HG03460 (cell line): ENCODE data around the gene IBA57.
"Not testable (repeated sequence)": the region's sequence is repeated elsewhere in the genome, so short reads cannot be mapped to it uniquely, and the experiment has no call there.

ENCODE experiments used
- ATAC-seq: cut with Tn5 transposase; IDR thresholded peaks from one replicate; pipeline ENCODE4 v1.9.1; 2021; ENCODE audit not compliant: unreplicated experiment

The IBA57 gene

DNA sequence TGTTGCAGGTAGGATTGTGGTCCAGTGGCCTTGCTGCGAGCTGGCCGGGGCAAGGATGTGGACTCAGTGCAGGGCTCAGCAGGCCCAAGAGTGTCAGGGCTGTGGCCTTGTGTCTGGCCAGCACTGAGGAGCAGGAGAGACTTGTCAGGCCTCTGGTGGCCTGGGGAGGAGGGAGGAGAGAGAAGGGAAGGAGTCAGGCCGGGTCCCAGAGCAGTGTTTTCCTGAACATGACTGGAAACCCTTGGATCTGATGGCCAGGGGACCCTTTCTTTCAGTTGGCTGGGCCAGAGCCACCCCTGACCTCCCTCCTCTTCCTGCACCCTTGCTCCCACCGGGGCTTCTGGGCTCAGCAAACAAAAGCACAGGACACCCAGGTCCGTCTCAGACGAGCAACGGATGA is 5.1 kb downstream of the IBA57 start:
- no peak for ATAC-seq

DNA sequence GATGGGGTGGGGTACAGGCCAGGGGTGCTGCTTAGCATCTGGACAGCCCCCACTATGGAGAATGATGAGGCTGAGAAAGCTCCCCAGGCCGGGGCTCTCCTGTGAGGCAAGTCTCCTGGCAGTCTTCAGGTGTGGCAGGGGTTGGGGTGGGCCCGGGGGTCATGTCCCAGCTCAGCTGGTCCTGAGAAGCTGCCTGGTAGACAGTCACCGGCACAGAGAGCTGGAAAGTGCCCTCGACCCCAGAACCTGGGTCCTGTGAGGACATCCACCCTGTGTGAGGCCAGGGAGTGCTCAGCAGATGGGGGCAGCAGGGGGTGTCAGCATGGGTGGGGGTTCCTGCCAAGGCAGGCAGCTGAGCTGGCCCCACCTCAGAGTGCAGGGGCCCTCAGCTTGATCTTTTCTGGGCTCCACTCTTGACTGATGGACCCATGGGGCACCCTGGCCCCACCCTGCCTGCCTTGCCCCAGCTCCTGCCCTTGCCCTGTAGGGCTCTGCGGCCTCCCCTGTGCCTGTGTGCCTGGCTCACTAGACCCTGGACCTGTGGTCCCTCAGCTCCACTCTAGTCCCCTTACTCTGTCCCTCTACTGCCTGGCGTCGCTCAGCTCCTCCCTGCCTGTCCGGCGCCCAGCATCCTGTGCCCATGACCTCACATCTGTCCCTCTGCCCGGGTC is 5.8 kb downstream of the IBA57 start:
- no peak for ATAC-seq

DNA sequence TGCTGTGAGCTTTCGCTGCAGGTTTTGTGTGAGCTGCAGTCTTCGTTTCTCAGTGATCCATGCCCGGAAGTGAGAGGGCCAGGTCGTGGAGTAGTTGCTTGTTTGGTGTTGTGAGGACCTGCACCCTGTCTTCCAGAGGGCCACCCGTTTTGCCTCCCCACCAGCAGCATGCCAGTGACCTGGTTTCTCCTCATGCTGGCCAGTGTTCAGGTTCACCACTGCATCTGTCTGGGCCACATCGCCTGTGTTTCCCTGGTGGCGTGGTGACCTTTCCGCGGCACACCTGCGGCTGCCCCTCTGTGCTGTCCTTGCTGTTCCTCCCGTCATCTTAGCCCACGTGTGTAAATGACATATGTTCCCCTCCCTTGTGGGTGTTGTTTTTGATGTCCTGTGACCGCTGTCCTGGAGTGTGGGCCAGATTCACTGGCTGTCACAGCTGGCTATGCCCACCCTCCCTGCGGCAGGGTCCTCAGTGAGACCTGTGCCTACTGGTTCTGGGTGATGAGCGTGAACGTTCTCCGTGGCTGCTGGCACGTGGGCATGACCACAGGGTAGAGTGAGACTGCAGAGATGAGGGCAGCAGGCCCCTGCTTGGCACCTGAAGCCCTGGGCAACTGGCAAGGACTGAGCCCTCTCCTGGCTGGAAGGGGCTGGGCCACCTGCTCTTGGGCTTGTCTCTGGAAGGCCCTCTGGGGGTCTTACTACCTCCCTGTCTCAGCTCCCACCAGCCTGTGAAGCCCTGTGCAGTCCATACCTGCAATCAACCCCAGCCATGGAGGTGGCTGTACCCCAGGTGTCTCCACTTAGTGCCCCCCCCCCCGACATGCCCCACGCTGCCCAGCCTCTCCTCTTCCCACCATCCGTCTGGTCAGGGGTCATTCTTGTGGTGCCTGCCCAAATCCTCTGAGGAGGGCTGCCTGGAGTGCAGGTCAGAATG is 7.3 kb downstream of the IBA57 start:
- no peak for ATAC-seq

DNA sequence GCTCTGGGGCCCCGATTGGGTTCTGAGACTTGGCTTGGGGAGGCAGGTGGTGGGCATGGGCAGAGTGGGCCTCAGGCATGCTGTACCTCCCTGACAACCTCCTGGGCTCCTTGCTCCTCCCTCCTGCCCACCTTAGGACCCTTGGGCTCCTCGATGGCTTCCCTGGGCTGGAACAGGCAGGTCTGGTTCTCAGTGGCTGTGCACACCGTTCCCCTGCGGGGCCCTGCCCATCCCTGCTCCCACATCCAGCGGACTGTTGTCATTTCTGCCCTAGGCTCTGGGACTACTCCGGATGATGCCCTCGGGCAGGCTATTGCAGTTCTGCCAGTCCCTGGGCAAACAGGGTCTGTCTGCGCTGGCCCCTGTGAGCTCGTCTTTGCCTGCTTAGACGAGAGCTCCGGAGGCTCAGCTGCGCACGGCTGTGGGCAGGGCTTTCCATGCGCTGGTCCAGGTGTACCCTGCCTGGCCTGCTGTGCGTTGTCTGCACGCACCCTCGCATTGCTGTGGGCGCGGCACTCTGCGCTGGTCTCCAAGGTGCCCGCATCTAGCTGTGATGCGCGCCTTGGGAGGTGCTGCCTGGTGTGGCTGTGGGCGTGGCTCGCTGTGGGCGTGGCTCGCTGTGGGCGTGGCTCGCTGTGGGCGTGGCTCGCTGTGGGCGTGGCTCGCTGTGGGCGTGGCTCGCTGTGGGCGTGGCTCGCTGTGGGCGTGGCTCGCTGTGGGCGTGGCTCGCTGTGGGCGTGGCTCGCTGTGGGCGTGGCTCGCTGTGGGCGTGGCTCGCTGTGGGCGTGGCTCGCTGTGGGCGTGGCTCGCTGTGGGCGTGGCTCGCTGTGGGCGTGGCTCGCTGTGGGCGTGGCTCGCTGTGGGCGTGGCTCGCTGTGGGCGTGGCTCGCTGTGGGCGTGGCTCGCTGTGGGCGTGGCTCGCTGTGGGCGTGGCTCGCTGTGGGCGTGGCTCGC is 8.2 kb downstream of the IBA57 start:
- not testable (repeated sequence) for ATAC-seq

DNA sequence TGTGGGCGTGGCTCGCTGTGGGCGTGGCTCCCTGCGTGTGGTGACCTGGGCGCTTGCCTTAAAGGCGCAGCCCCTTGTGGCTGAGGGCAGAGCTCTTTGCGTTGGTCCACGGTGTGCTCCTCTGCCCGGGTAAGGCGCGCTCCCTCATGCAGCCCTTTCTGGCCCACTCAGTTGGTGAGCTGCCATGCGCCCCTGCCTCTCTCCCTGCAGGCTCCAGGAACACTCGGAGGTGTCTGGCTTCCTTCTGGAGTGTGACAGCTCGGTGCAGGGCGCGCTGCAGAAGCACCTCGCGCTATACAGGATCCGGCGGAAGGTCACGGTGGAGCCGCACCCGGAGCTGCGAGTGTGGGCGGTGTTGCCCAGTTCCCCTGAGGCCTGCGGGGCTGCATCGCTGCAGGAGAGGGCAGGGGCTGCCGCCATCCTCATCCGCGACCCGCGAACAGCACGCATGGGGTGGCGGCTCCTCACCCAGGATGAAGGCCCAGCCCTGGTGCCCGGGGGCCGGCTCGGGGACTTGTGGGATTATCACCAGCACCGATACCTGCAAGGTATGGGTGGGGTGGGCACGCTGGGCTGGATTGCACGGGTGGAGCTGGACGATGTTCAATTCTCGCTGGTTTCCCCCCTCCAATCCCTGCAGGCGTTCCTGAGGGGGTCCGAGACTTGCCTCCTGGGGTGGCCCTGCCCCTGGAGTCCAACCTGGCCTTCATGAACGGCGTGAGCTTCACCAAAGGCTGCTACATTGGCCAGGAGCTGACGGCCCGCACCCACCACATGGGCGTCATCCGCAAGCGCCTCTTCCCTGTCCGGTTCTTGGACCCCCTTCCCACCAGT is 9.1 kb downstream of the IBA57 start:
- ATAC-seq, result no peak

DNA sequence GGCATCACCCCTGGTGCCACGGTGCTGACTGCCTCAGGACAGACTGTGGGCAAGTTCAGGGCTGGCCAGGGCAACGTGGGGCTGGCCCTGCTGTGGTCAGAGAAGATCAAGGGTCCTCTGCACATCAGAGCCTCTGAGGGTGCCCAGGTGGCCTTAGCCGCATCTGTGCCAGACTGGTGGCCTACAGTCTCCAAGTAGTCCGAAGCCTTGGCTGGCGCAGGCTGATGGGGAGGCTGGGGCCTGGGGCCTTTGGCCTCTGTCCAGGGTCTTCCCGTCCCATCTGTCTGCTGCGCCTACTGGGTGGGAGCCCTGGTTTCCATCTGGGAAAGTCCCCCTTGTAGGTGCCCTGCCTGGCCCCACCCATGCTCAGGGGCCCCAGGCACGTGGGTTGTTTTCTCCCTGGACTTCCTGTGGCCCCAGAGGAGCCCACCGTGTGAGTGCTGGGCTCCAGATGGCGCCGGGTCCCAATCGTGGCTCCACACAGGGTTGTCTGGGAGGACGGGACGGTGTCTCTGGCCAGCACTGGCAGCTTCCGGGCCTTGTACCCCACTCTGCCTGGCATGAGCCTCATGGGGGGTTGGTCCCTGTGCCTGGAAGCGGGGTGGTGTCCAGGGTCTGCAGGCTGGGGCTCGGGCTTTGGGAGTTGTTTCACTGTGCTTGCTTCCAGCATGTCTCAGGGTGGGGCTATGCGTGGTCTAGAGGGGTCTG is 9.9 kb downstream of the IBA57 start:
- no peak for ATAC-seq

DNA sequence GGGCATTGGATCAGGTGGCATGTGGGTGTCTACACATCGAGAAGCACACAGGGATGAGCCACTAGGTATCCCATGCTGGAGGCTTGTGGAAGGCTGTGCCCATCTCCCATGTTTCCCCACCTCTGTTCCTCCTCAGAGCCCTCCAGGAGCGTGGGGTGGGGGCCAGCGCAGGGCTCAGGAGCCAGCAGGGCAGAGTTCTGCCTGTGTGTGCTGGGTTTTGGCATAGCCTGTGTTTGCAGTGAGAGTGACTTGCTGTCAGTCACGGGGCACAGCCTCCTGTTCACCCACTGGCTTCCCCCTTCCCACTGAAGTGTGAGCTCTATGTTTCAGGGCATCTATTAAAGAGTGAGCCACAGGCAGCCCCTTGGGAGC is 10.4 kb downstream of the IBA57 start:
- ATAC-seq, result no peak

DNA sequence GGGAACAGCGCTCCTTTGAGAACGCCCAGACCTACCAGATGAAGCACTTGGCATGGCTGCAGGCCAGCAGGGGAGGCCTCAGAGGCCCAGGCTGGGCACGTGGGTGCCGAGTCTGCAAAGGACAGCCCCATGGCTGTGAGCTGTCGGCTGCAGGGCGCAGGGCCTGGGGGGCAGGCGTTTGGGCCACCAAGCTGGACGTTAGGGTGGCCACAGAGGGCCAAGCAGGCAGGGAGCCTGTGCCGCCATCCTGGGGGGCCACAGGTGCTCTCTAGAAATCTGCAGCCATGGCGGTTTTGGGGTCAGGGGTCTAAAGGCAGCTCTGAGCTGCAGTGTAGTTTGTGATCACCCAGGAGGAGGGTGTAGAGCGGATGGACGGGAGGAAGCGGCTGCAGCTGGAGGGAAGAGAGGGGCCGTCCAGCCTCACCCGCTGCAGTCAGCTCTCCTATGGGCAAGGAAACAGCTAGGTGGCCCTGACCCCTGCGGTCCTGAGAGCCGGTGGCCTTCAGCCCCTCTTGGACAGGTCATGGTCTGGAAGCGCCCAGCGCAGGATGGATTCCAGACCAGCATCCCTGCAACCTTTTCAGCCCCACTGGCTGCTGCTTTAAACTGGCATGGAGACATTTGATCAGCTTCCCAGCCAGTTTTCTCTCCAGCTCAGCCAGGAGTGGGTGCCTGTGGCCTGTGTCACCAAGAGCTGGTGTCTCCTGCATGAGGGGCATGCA is 11.0 kb downstream of the IBA57 start:
- no peak for ATAC-seq

DNA sequence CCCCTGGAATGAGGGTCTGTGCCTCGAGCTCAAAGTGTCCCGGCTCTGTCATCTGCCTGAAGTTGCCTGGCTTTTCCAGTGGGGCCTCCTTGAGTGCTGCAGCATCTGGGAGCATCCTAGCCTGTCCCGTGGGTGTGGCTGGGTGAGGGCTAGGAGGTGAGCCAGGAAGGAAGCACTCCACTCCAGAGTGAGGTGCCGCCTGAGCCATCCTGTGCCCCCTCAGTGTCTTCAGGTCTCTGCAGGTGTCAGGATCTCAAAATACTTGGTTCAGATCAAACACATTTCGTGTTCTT is 11.5 kb downstream of the IBA57 start:
- ATAC-seq, result no peak

DNA sequence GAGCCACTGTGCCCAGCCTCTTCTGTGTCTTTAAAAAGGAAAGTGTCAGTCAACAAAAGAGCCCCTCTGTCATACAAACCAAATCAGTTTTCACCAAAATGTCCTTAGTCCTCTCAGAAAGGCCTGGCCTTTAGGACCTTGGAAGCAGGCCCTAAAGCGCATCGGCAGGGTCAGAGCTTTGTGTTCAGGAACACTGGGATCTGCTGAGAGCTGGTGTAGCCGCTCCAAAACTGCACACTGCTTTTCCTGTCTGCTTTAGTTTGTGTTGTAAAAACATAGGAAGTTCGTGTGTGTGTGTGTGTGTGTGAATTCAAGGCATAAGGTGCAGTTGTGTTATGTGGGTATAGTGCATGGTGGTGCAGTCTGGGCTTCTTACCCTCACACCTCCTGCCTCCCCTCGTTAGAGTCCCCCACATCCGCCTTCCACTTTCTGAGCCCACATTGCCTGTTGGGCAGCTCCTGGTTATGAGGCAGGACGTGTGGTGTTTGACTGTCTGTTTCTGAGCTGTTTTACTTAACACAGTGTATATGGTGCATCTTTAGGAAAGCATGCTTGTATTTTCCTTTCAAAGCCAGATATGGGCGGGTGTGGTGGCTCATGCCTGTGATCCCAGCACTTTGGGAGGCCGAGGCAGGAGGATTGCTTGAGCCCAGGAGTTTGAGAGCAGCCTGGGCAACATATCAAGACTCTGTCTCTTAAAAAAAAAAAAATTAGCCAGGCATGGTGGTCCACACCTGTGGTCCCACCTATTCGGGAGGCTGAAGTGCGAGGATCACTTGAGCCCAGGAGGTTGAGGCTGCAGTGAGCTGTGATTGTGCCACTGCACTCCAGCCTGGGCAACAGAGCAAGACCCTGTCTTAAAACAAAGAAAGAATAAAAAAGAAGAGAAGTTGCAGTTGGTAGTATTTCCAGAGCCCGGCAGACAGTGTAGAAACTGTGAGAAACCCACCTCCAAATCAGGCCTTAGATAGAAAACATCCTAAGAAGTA is 12.4 kb downstream of the IBA57 start:
- ATAC-seq, result no peak

DNA sequence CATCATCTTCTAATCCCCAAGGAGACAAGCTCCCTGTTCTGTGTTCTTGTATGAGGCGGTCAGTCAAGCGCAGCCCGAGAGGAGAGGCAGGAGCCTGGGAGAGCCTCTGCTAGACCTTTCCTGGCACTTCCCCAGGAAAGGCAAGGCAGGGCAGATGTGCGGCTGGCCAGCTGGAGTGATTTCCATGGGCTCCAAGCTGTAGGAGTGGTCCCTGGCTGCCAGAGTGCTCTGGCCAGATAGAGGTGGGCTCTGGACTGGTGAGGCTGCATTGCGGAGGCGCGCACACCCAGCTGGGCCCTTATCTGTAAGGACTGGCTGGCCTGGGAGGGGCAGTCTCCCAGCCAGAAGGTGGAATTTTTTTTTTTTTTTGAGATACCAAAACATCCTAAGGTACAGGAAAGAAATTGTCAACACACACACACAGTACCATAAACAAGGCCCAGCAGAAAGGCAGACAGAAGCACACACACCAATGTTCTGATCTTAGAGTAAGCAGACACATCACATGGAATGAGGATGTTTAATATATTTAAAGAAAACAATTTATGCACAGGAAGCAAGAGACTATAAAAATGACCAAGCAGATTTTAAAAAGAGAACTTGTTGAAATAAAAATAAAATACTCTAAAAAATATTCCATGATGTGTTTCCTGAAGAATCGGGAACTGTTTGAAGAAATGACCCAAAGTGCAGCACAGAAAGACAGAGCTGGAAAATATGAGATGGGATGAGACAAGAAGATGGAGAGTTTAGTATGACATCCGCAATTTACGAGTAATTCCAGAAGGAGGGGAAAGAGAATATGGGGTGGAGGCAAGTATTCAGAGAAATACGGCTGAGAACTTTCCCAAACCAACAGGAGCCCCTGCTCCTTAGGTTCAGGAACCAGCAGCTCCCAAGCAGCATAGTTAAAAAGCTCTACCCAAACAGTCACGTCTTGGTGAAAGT is 13.4 kb downstream of the IBA57 start:
- ATAC-seq, result no peak

DNA sequence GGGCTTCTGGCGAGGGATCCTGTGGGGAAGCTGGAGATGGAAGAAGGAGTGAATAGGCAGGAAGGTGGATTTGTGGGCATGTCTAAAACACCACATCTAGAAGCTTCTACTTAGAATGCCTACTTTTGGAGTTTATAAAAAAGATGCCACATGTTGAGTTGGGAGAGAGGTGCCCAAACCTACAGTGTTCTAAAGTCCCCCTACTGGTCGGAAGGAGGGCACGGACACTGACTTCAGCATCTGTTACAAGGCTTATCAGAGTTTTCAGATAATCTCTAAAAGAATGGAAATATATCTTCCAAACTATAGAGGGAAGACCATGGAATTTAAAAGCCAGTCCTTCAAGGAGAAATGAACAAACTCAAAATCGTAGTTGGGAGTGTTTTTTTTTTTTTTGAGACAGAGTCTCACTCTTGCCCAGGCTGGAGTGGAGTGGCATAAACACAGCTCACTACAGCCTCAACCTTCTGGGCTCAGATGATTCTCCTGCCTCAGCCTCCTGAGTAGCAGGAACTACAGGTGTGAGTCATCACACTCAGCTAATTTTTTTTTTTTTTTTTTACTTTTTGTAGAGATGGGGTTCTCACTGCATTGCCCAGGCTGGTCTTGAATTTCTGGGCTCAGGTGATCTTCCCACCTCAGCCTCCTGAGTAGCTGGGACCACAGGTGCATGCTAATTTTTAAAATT is 14.8 kb downstream of the IBA57 start:
- ATAC-seq, result no peak

DNA sequence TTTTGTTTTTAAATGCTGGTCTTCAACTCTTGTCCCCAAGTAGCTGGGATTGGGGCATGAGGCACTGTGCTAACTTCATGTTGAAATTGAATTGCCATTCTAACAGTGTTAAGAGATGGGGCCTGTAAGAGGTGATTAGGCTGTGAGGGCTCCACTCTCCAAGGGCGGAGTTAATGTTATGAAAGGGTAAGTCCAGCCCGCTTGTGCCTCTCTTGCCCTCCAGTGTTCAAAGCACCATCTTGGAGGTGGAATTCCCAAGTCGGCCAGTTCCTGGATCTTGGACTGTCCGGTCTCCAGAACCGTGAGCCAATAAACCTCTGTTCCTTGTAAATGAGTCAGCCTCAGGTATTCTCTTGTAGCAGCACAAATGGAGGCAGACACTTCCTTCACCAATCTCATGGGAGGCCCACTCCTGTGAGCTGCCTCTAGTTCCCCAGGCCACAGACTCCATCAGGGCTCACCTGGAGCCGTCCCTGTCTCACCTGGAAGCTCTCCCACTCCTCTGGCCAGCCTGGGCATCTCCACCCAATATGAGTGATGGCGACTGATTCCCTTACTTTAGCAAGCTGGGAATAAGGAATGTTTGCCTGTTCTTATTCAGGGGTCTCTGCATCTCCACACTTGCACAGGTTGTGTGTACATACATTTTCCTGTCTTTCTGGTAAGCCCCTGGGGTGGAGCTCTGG is 15.5 kb downstream of the IBA57 start:
- no peak for ATAC-seq

DNA sequence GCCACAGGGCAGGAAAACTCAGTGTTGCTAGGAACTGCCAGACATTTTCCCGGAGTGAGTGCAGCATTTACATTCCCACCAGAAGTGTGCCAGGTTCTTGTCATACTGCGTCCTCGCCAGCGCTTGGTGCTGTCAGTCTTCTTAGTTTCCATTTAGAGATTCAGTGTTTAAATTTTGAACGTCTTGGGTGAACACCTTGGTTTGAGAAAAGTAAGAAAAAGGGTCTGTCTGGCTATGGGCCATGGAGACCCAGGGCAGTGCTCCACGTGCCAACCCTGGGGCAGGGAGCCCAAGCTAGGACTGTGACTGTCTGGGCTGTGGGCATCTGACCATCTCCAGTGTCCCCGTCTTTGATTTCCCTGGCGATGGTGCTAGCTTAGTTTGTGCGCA is 16.0 kb downstream of the IBA57 start:
- no peak for ATAC-seq

DNA sequence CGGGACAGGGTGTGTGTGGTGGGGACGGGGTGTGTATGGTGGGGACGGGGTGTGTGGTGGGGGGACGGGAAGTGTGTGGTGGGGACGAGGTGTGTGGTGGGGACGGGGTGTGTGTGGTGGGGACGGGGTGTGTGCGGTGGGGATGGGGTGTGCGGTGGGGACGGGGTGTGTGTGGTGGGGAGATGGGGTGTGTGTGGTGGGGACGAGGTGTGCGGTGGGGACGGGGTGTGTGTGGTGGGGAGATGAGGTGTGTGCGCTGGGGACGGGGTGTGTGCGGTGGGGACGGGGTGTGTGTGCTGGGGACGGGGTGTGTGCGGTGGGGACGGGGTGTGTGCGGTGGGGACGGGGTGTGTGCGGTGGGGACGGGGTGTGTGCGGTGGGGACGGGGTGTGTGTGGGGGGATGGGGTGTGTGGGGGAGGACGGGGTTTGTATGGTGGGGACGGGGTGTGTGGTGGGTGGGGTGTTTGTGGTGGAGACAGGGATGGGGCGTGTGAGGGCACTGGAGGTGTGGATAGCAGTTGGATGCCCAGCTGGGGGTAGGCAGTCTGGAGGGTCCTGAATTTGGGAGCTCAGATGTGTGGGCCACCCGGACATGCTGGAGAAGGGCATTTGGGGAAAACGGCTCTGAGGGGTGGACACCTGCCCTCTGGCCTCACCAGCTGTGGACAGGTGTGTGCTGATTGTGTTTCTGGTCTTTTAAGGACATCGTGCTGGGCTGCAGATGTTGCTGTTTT is 16.9 kb downstream of the IBA57 start:
- no peak for ATAC-seq
